Activated CD4-positive, alpha-beta T cell treated with anti-CD3 and anti-CD28 coated beads for 36 hours (primary cell): ENCODE data around the gene PRR27. TPM values are rescaled to one million over a fixed set of nuclear protein-coding genes. Genes with fewer than 3 reads are reported as not detected.
"Not testable (repeated sequence)": the region's sequence is repeated elsewhere in the genome, so short reads cannot be mapped to it uniquely, and the experiment has no call there.

Source experiments
- ATAC-seq: fragments of 200-7000 bp; cut with Tn5 transposase; one replicate; pipeline ENCODE4 v1.10.0; 2021; ENCODE audit warnings: mild to moderate bottlenecking, moderate library complexity
- CTCF ChIA-PET: fragments of 350-600 bp; sonication (Branson Sonifier 250); formaldehyde crosslinking; loops from one replicate; lab custom pipeline; 2021; ENCODE audit warnings: antibody characterized with exemption; lab: Charles Lee
- POLR2A ChIA-PET: fragments of 350-600 bp; sonication (Branson Sonifier 250); formaldehyde crosslinking; loops from one replicate; lab custom pipeline; 2021; ENCODE audit warnings: antibody characterized with exemption, inconsistent platforms; lab: Charles Lee
- DNase-seq: peaks from one replicate; pipeline ENCODE4 v3.0.0-alpha.2; 2020
- H3K27ac Mint-ChIP-seq: one replicate; pipeline ENCODE4 v1.8.0; 2021; ENCODE audit warnings: mixed read lengths
- H3K27me3 Mint-ChIP-seq: one replicate; pipeline ENCODE4 v1.8.0; 2021; ENCODE audit warnings: mixed read lengths
- H3K36me3 Mint-ChIP-seq: one replicate; pipeline ENCODE4 v1.8.0; 2021; ENCODE audit warnings: low read depth, mixed read lengths
- H3K4me1 Mint-ChIP-seq: one replicate; pipeline ENCODE4 v1.8.0; 2021; ENCODE audit warnings: mixed read lengths
- H3K4me3 Mint-ChIP-seq: one replicate; pipeline ENCODE4 v1.8.0; 2021; ENCODE audit warnings: mild to moderate bottlenecking, moderate library complexity, mixed read lengths
- H3K9me3 Mint-ChIP-seq: one replicate; pipeline ENCODE4 v1.8.0; 2021; ENCODE audit warnings: low read depth, mixed read lengths
- intact Hi-C, 2 experiments: fragments of 100-400 bp; cut with DNase I in 1 of 2; cut with micrococcal nuclease in 1 of 2; formaldehyde crosslinking; loops; one replicate each; pipeline versions ENCODE4 v1.14.2 to v1.15.1; 2022 to 2024; cut with DNase I, micrococcal nuclease
- total RNA-seq, 2 experiments: library from RNA; stranded (reverse); gene quantifications; one replicate each; pipeline ENCODE4 v1.2.3, GENCODE V29; 2021

Gene PRR27
- total RNA-seq, 2 experiments from 2014 or later: not detected

GRCh38 chr4:70197842-70198241 lies 43.8 kb downstream of the PRR27 start:
- Mint-ChIP-seq H3K4me3 (no peak overlapping the region), H3K27ac (no peak overlapping the region), H3K9me3 (no peaks in the 10 kb centered on the region), H3K27me3 (no peaks in the 10 kb centered on the region), H3K36me3 (no peaks in the 10 kb centered on the region), H3K4me1 (no peaks in the 10 kb centered on the region)
- ATAC-seq (no peak), DNase-seq (no peak)
- POLR2A ChIA-PET: no interaction called here
- CTCF ChIA-PET: interaction anchor here (2.0 kb wide), 1 partner anchor 15 kb away, joined by 10 read pairs; no protein-coding TSS in a partner anchor
- intact Hi-C loops: no loop called here

GRCh38 chr4:70203601-70204000 lies 49.6 kb downstream of the PRR27 start:
- no peak for DNase-seq
- intact Hi-C loops: no loop called here
- Mint-ChIP-seq H3K4me3 (no peak overlapping the region), H3K9me3 (peaks cover 3% of the 10 kb centered on the region), H3K36me3 (no peaks in the 10 kb centered on the region), H3K27ac (no peak overlapping the region), H3K27me3 (no peaks in the 10 kb centered on the region), H3K4me1 (no peaks in the 10 kb centered on the region)
- POLR2A ChIA-PET: no interaction called here
- no peak for ATAC-seq
- CTCF ChIA-PET: no interaction called here

GRCh38 chr4:70212752-70213151 lies 58.7 kb downstream of the PRR27 start:
- H3K4me1 Mint-ChIP-seq, H3K4me3 Mint-ChIP-seq, CTCF ChIA-PET, POLR2A ChIA-PET, H3K36me3 Mint-ChIP-seq, H3K27me3 Mint-ChIP-seq, intact Hi-C loops, H3K9me3 Mint-ChIP-seq, ATAC-seq, H3K27ac Mint-ChIP-seq, DNase-seq: not testable (repeated sequence)

Other genes with a start within 250 kb of the PRR27 start
- gene CSN1S1, start 223.2 kb upstream of the PRR27 start, total RNA-seq: not detected
- gene CSN2, start 188.5 kb upstream of the PRR27 start, total RNA-seq: not detected
- gene STATH, start 158.3 kb upstream of the PRR27 start, total RNA-seq: not detected
- not detected for gene HTN3, start 125.8 kb upstream of the PRR27 start, total RNA-seq
- gene HTN1, start 103.8 kb upstream of the PRR27 start, total RNA-seq: not detected
- gene ODAM, start 41.5 kb downstream of the PRR27 start, total RNA-seq: not detected
- not detected for gene FDCSP, start 71.9 kb downstream of the PRR27 start, total RNA-seq
- not detected for gene CSN3, start 88.4 kb downstream of the PRR27 start, total RNA-seq
- not detected for gene CABS1, start 180.7 kb downstream of the PRR27 start, total RNA-seq
- gene SMR3A, start 206.5 kb downstream of the PRR27 start, total RNA-seq: not detected
- not detected for gene SMR3B, start 228.9 kb downstream of the PRR27 start, total RNA-seq
- gene OPRPN, start 243.7 kb downstream of the PRR27 start, total RNA-seq: not detected